WI38 (cell line): ENCODE data around the gene PRDM16.

Experiments used
- H3K4me3 ChIP-seq: 2 replicates; pipeline ENCODE4 v1.5.1; 2011; ENCODE audit warnings: low read depth, mild to moderate bottlenecking, control low read depth, low read length
- CTCF ChIP-seq: IDR thresholded peaks from 2 replicates; pipeline ENCODE4 v1.5.1; 2012; ENCODE audit warnings: low read depth, mild to moderate bottlenecking, control low read depth, low read length

The PRDM16 gene

GRCh38 chr1:3250624-3251023 lies 181.6 kb downstream of the PRDM16 start:
- no peak overlapping the region for H3K4me3 ChIP-seq
- TF ChIP-seq CTCF: no peak

- no peak for TF ChIP-seq CTCF
- H3K4me3 ChIP-seq: no peak overlapping the region
Measured at GRCh38 chr1:3251099-3251806, 182.2 kb downstream of the PRDM16 start.

- H3K4me3 ChIP-seq: no peak overlapping the region
- no peak for TF ChIP-seq CTCF
Measured at GRCh38 chr1:3251807-3252428, 182.9 kb downstream of the PRDM16 start.

GRCh38 chr1:3255680-3256079 lies 186.7 kb downstream of the PRDM16 start:
- no peak overlapping the region for H3K4me3 ChIP-seq
- no peak for TF ChIP-seq CTCF

GRCh38 chr1:3257788-3258187 lies 188.8 kb downstream of the PRDM16 start:
- no peak for TF ChIP-seq CTCF
- no peak overlapping the region for H3K4me3 ChIP-seq

- H3K4me3 ChIP-seq: no peak overlapping the region
- no peak for TF ChIP-seq CTCF
Measured at GRCh38 chr1:3258386-3259003, 189.5 kb downstream of the PRDM16 start.

GRCh38 chr1:3259020-3259419 lies 190.0 kb downstream of the PRDM16 start:
- no peak for TF ChIP-seq CTCF
- no peak overlapping the region for H3K4me3 ChIP-seq
